ENCODE measurements around the gene SUMO1. TPM values are rescaled to one million over a fixed set of nuclear protein-coding genes. Genes with fewer than 3 reads are reported as not detected.

Gene SUMO1
- polyA plus RNA-seq, 1 donor: 85.3 TPM

Other genes starting within 250 kb of the SUMO1 start
- gene FZD7, start 204.7 kb downstream of the SUMO1 start, polyA plus RNA-seq (ENCODE audit: insufficient read length): 24.4 TPM
- gene KIAA2012, start 165.3 kb downstream of the SUMO1 start, polyA plus RNA-seq (ENCODE audit: insufficient read length): 0.37 TPM
- gene NOP58, start 27.2 kb upstream of the SUMO1 start, polyA plus RNA-seq (ENCODE audit: insufficient read length): 61.9 TPM
- 30.6 TPM for gene BMPR2, start 137.7 kb upstream of the SUMO1 start, polyA plus RNA-seq (ENCODE audit: insufficient read length)